Measurements from ENCODE around the gene HNRNPCL2.
"Not testable (repeated sequence)": the region's sequence is repeated elsewhere in the genome, so short reads cannot be mapped to it uniquely, and the experiment has no call there.

The HNRNPCL2 gene

GRCh38 chr1:13116754-13117153, at the start of gene HNRNPCL2:
Gene HNRNPCL2, minus strand, starts transcription at chr1:13116854. Its CDS starts 454 bp downstream, at chr1:13116400.
- not testable (repeated sequence) for DNase-seq (ENCODE audit: low read depth)

- not testable (repeated sequence) for DNase-seq (ENCODE audit: low read depth)
Observed at GRCh38 chr1:13165531-13165930, 48.9 kb upstream of the HNRNPCL2 start, which contains the start of gene HNRNPCL4. Gene HNRNPCL4, minus strand, starts transcription at chr1:13165631. Its CDS starts 164 bp downstream, at chr1:13165467.

- DNase-seq (ENCODE audit: low read depth): not testable (repeated sequence)
Observed at GRCh38 chr1:13155909-13156308, 39.3 kb upstream of the HNRNPCL2 start, which contains the start of gene PRAMEF26. Gene PRAMEF26, minus strand, starts transcription at chr1:13156009. Its CDS starts 2,914 bp downstream, at chr1:13153095.

- DNase-seq (ENCODE audit: low read depth): not testable (repeated sequence)
Observed at GRCh38 chr1:13070474-13070873, 46.2 kb downstream of the HNRNPCL2 start, which contains the start of gene PRAMEF25. Gene PRAMEF25, plus strand, starts transcription at chr1:13070774. Its CDS starts 2,920 bp downstream, at chr1:13073694.

Measured in activated T-helper 9 cell treated with anti-CD3 and anti-CD28 coated beads, Interleukin-2, amount 50 U/mL, for 16 hours (primary cell).